SK-N-SH (cell line): ENCODE results near the gene C1orf159.

Experiments used
- EZH2phosphoT487 ChIP-seq: fragments of 200-600 bp; sonication (generic); IDR thresholded peaks from 2 replicates; pipeline ENCODE4 v1.6.1; 2017; ENCODE audit warnings: low read depth, mixed run types, mild to moderate bottlenecking, antibody characterized with exemption, moderate library complexity, borderline replicate concordance
- FOSL2 ChIP-seq: IDR thresholded peaks from 2 replicates; pipeline ENCODE4 v1.4.0; 2012; ENCODE audit warnings: low read depth, mild to moderate bottlenecking, moderate library complexity, borderline replicate concordance
- GABPA ChIP-seq: IDR thresholded peaks from 2 replicates; pipeline ENCODE4 v1.4.0; 2012; ENCODE audit warnings: low read depth, mild to moderate bottlenecking
- GATA2 ChIP-seq: sonication (generic); formaldehyde crosslinking; IDR thresholded peaks from 2 replicates; pipeline ENCODE4 v1.5.0; 2020; ENCODE audit warnings: mild to moderate bottlenecking, missing genetic modification reagents
- POLR2AphosphoS5 ChIP-seq: IDR thresholded peaks from 2 replicates; pipeline ENCODE4 v1.6.1; 2012; ENCODE audit warnings: low read depth, low read length
- RXRA ChIP-seq: IDR thresholded peaks from 2 replicates; pipeline ENCODE4 v1.4.0; 2012; ENCODE audit warnings: low read depth, mild to moderate bottlenecking, borderline replicate concordance
- SMC3 ChIP-seq: IDR thresholded peaks from 2 replicates; pipeline ENCODE4 v1.6.1; 2012; ENCODE audit warnings: low read depth, low read length, improper control_type of control experiment
- TAF1 ChIP-seq: IDR thresholded peaks from 2 replicates; pipeline ENCODE4 v1.6.1; 2012; ENCODE audit warnings: low read depth, mild to moderate bottlenecking, low read length, moderate library complexity, borderline replicate concordance
- TF ChIP-seq, protein P1 (sequence below): fragments of 200-600 bp; sonication (generic); IDR thresholded peaks from 2 replicates; pipeline ENCODE4 v1.6.1; 2017; ENCODE audit warnings: antibody characterized with exemption, mild to moderate bottlenecking, moderate library complexity
- TF ChIP-seq, protein P2 (sequence below): IDR thresholded peaks from 2 replicates; pipeline ENCODE4 v1.4.0; 2012; ENCODE audit warnings: low read depth
- TF ChIP-seq, protein P3 (sequence below): IDR thresholded peaks from 2 replicates; pipeline ENCODE4 v1.6.1; 2012; ENCODE audit warnings: mild to moderate bottlenecking, low read depth, low read length, moderate library complexity
- TF ChIP-seq, protein P4 (sequence below): fragments of 150-350 bp; IDR thresholded peaks from 2 replicates; pipeline ENCODE4 v1.6.1; 2017; ENCODE audit warnings: antibody characterized with exemption, low read length, low read depth, borderline replicate concordance
- TF ChIP-seq, protein P5 (sequence below): IDR thresholded peaks from 2 replicates; pipeline ENCODE4 v1.4.0; 2012; ENCODE audit warnings: low read depth, borderline replicate concordance

DNA sequence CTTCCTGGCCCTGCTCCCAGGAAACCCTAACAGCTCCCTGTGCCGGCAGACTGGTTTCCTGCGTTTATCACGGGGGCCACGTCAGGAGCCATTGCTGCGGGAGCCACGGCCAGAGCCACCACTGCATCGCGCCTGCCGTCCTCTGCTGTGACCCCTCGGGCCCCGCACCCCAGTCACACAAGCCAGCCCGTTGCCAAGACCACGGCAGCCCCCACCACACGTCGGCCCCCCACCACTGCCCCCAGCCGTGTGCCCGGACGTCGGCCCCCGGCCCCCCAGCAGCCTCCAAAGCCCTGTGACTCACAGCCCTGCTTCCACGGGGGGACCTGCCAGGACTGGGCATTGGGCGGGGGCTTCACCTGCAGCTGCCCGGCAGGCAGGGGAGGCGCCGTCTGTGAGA is 67.9 kb downstream of the C1orf159 start:
- TF ChIP-seq FOSL2 (no peak), EZH2phosphoT487 (no peak), GATA2 (CRISPR knock-in tag) (no peak), POLR2AphosphoS5 (no peak), GABPA (no peak), SMC3 (no peak), RXRA (no peak), TAF1 (no peak)
- TF ChIP-seq, protein P1, sequence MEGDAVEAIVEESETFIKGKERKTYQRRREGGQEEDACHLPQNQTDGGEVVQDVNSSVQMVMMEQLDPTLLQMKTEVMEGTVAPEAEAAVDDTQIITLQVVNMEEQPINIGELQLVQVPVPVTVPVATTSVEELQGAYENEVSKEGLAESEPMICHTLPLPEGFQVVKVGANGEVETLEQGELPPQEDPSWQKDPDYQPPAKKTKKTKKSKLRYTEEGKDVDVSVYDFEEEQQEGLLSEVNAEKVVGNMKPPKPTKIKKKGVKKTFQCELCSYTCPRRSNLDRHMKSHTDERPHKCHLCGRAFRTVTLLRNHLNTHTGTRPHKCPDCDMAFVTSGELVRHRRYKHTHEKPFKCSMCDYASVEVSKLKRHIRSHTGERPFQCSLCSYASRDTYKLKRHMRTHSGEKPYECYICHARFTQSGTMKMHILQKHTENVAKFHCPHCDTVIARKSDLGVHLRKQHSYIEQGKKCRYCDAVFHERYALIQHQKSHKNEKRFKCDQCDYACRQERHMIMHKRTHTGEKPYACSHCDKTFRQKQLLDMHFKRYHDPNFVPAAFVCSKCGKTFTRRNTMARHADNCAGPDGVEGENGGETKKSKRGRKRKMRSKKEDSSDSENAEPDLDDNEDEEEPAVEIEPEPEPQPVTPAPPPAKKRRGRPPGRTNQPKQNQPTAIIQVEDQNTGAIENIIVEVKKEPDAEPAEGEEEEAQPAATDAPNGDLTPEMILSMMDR, result no peak
- TF ChIP-seq, protein P2, sequence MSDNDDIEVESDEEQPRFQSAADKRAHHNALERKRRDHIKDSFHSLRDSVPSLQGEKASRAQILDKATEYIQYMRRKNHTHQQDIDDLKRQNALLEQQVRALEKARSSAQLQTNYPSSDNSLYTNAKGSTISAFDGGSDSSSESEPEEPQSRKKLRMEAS, result no peak
- TF ChIP-seq, protein P3, sequence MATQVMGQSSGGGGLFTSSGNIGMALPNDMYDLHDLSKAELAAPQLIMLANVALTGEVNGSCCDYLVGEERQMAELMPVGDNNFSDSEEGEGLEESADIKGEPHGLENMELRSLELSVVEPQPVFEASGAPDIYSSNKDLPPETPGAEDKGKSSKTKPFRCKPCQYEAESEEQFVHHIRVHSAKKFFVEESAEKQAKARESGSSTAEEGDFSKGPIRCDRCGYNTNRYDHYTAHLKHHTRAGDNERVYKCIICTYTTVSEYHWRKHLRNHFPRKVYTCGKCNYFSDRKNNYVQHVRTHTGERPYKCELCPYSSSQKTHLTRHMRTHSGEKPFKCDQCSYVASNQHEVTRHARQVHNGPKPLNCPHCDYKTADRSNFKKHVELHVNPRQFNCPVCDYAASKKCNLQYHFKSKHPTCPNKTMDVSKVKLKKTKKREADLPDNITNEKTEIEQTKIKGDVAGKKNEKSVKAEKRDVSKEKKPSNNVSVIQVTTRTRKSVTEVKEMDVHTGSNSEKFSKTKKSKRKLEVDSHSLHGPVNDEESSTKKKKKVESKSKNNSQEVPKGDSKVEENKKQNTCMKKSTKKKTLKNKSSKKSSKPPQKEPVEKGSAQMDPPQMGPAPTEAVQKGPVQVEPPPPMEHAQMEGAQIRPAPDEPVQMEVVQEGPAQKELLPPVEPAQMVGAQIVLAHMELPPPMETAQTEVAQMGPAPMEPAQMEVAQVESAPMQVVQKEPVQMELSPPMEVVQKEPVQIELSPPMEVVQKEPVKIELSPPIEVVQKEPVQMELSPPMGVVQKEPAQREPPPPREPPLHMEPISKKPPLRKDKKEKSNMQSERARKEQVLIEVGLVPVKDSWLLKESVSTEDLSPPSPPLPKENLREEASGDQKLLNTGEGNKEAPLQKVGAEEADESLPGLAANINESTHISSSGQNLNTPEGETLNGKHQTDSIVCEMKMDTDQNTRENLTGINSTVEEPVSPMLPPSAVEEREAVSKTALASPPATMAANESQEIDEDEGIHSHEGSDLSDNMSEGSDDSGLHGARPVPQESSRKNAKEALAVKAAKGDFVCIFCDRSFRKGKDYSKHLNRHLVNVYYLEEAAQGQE, result no peak
- TF ChIP-seq, protein P4, sequence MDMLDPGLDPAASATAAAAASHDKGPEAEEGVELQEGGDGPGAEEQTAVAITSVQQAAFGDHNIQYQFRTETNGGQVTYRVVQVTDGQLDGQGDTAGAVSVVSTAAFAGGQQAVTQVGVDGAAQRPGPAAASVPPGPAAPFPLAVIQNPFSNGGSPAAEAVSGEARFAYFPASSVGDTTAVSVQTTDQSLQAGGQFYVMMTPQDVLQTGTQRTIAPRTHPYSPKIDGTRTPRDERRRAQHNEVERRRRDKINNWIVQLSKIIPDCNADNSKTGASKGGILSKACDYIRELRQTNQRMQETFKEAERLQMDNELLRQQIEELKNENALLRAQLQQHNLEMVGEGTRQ, result no peak
- TF ChIP-seq, protein P5, sequence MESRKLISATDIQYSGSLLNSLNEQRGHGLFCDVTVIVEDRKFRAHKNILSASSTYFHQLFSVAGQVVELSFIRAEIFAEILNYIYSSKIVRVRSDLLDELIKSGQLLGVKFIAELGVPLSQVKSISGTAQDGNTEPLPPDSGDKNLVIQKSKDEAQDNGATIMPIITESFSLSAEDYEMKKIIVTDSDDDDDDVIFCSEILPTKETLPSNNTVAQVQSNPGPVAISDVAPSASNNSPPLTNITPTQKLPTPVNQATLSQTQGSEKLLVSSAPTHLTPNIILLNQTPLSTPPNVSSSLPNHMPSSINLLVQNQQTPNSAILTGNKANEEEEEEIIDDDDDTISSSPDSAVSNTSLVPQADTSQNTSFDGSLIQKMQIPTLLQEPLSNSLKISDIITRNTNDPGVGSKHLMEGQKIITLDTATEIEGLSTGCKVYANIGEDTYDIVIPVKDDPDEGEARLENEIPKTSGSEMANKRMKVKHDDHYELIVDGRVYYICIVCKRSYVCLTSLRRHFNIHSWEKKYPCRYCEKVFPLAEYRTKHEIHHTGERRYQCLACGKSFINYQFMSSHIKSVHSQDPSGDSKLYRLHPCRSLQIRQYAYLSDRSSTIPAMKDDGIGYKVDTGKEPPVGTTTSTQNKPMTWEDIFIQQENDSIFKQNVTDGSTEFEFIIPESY, result no peak
